T1000 (cell line): ENCODE data around the gene FNDC10.
"Not testable (repeated sequence)": the region's sequence is repeated elsewhere in the genome, so short reads cannot be mapped to it uniquely, and the experiment has no call there.

Source experiments
- DNase-seq: peaks from one replicate; lab custom pipeline; 2025; ENCODE audit warnings: mixed read lengths; lab: John Stamatoyannopoulos, UW

The FNDC10 gene

GRCh38 chr1:1599935-1600860 lies at the start of gene FNDC10:
FNDC10 (minus strand) TSS chr1:1600135; CDS start chr1:1600015, 120 bp downstream.
- no peak for DNase-seq

GRCh38 chr1:1648265-1648664 lies 48.3 kb upstream of the FNDC10 start:
- DNase-seq: not testable (repeated sequence)

GRCh38 chr1:1647567-1648241 lies 47.8 kb upstream of the FNDC10 start:
- not testable (repeated sequence) for DNase-seq

GRCh38 chr1:1646326-1646725 lies 46.4 kb upstream of the FNDC10 start:
- DNase-seq: not testable (repeated sequence)

GRCh38 chr1:1640711-1641461 lies 41.0 kb upstream of the FNDC10 start:
- DNase-seq: not testable (repeated sequence)

GRCh38 chr1:1640081-1640480 lies 40.1 kb upstream of the FNDC10 start:
- not testable (repeated sequence) for DNase-seq

- not testable (repeated sequence) for DNase-seq
Observed at GRCh38 chr1:1639368-1639767, 39.4 kb upstream of the FNDC10 start.

GRCh38 chr1:1638528-1638927 lies 38.6 kb upstream of the FNDC10 start:
- not testable (repeated sequence) for DNase-seq

GRCh38 chr1:1637479-1637875 lies 37.5 kb upstream of the FNDC10 start:
- not testable (repeated sequence) for DNase-seq

- DNase-seq: not testable (repeated sequence)
Observed at GRCh38 chr1:1636621-1637478, 36.9 kb upstream of the FNDC10 start.

- DNase-seq: not testable (repeated sequence)
Observed at GRCh38 chr1:1634613-1635012, 34.7 kb upstream of the FNDC10 start.

- not testable (repeated sequence) for DNase-seq
Observed at GRCh38 chr1:1633409-1633808, 33.5 kb upstream of the FNDC10 start.

GRCh38 chr1:1631782-1632420 lies 32.0 kb upstream of the FNDC10 start, which contains the start of gene MMP23B:
MMP23B (plus strand) TSS chr1:1632173; CDS start chr1:1632219, 46 bp downstream.
- no peak for DNase-seq

- no peak for DNase-seq
Observed at GRCh38 chr1:1630965-1631781, 31.2 kb upstream of the FNDC10 start.

- no peak for DNase-seq
Observed at GRCh38 chr1:1630191-1630964, 30.4 kb upstream of the FNDC10 start.

- DNase-seq: no peak
Observed at GRCh38 chr1:1629430-1630190, 29.7 kb upstream of the FNDC10 start.

GRCh38 chr1:1628754-1629429 lies 29.0 kb upstream of the FNDC10 start:
- DNase-seq: no peak
